Measurements from ENCODE around the gene WDR37. TPM values are rescaled to one million over a fixed set of nuclear protein-coding genes. Genes with fewer than 3 reads are reported as not detected.

Gene WDR37
- total and polyA plus RNA-seq, 12 donors, result 15.8 to 32.7 (median 23.3) TPM

- 90 to 92% (median 90%) methylated on average over 26 to 27 of the region's 27 CpGs for WGBS, 4 donors
- Histone ChIP-seq H3K27me3 (no peaks in the 10 kb centered on the region), H3K4me1 (replicated peaks in 1 of 2) (no peaks in the 10 kb centered on the region), H3K9me3 (replicated peaks in 1 of 3) (no peaks in the 10 kb centered on the region), H3K27ac (no peak overlapping the region), H3K4me3 (no peak overlapping the region), H3K36me3 (replicated peaks in 1 of 2) (no peaks in the 10 kb centered on the region)
- intact Hi-C loops (cut with DNase I), result no loop called here
- no peak for TF ChIP-seq POLR2A (IDR thresholded peaks at IDR 0.05)
- no peak for TF ChIP-seq CTCF (IDR thresholded peaks at IDR 0.05)
- no peak for DNase-seq
These were observed 116.9 kb downstream of the WDR37 start for GRCh38 chr10:1173091-1173490.

- intact Hi-C loops (cut with DNase I), result no loop called here
- Histone ChIP-seq H3K27me3 (no peaks in the 10 kb centered on the region), H3K36me3 (replicated peaks in 1 of 2) (no peaks in the 10 kb centered on the region), H3K27ac (no peak overlapping the region), H3K4me3 (no peak overlapping the region), H3K9me3 (replicated peaks in 1 of 3) (no peaks in the 10 kb centered on the region), H3K4me1 (replicated peaks in 1 of 2) (no peaks in the 10 kb centered on the region)
- TF ChIP-seq CTCF (IDR thresholded peaks at IDR 0.05) (no peak), POLR2A (IDR thresholded peaks at IDR 0.05) (no peak)
- no peak for DNase-seq
- 59 to 86% (median 77%) methylated on average over 5 of the region's 5 CpGs for WGBS, 4 donors
These were observed 117.8 kb downstream of the WDR37 start for GRCh38 chr10:1174022-1174421.

GRCh38 chr10:1175956-1176565 is 119.9 kb downstream of the WDR37 start:
- H3K27me3 ChIP-seq, result no peaks in the 10 kb centered on the region
- TF ChIP-seq CTCF (IDR thresholded peaks at IDR 0.05) (no peak), POLR2A (IDR thresholded peaks at IDR 0.05) (no peak)
- no peak for DNase-seq
- H3K4me1 ChIP-seq (replicated peaks in 1 of 2), result no peaks in the 10 kb centered on the region
- H3K4me3 ChIP-seq, result no peak overlapping the region
- no peaks in the 10 kb centered on the region for H3K9me3 ChIP-seq (replicated peaks in 1 of 3)
- intact Hi-C loops (cut with DNase I), result no loop called here
- 82 to 93% (median 88%) methylated on average over 23 of the region's 23 CpGs for WGBS, 4 donors
- H3K27ac ChIP-seq, result no peak overlapping the region
- no peaks in the 10 kb centered on the region for H3K36me3 ChIP-seq (replicated peaks in 1 of 2)

GRCh38 chr10:1177936-1178335 is 121.8 kb downstream of the WDR37 start:
- intact Hi-C loops (cut with DNase I), result no loop called here

More at GRCh38 chr10:1177936-1178335, 121.8 kb downstream of the WDR37 start:
- no peak overlapping the region for H3K27ac ChIP-seq
- TF ChIP-seq CTCF (IDR thresholded peaks at IDR 0.05) (no peak), POLR2A (IDR thresholded peaks at IDR 0.05) (no peak)
- DNase-seq, result no peak
- H3K4me1 ChIP-seq (replicated peaks in 1 of 2), result no peaks in the 10 kb centered on the region
- no peak overlapping the region for H3K4me3 ChIP-seq
- no peaks in the 10 kb centered on the region for H3K9me3 ChIP-seq (replicated peaks in 1 of 3)
- 79 to 94% (median 83%) methylated on average over 9 of the region's 9 CpGs for WGBS, 4 donors
- no peaks in the 10 kb centered on the region for H3K36me3 ChIP-seq (replicated peaks in 1 of 2)
- no peaks in the 10 kb centered on the region for H3K27me3 ChIP-seq
